Heart left ventricle (tissue), 16 donors: ENCODE data around the gene FXYD2. TPM values are rescaled to one million over a fixed set of nuclear protein-coding genes. Genes with fewer than 3 reads are reported as not detected.
A peak's percentile ranks its signal among the peaks of the same experiment; 100 is the strongest.

Experiments used
- ATAC-seq, 4 donors: fragments of 200-7000 bp; cut with Tn5 transposase; one replicate each; pipeline ENCODE4 v1.9.1; 2020 to 2022; ENCODE audit warnings: moderate library complexity in 4 of 4, mild to moderate bottlenecking in 3 of 4, moderate number of reproducible peaks in 1 of 4
- DNase-seq, 5 donors: peaks; one replicate each; pipeline ENCODE4 v3.0.0-alpha.2; 2020
- H3K27ac ChIP-seq, 12 donors: fragments of 200-600 bp; sonication (generic) in 4 of 12; one replicate each; pipeline versions ENCODE4 v1.5.0 to v1.8.0; 2016 to 2022; ENCODE audit warnings: mild to moderate bottlenecking in 2 of 12
- H3K27me3 ChIP-seq, 9 donors: fragments of 200-600 bp; sonication (generic) in 2 of 9; one replicate each; pipeline versions ENCODE4 v1.5.1 to v1.8.0; 2016 to 2022; ENCODE audit warnings: mild to moderate bottlenecking in 3 of 9
- H3K36me3 ChIP-seq, 9 donors: fragments of 200-600 bp; sonication (generic) in 2 of 9; one replicate each; pipeline versions ENCODE4 v1.5.0 to v1.8.0; 2018 to 2022; ENCODE audit warnings: mild to moderate bottlenecking in 2 of 9
- H3K4me1 ChIP-seq, 12 donors: fragments of 200-600 bp; sonication (generic) in 4 of 12; one replicate each; pipeline versions ENCODE4 v1.5.0 to v1.8.0; 2016 to 2022; ENCODE audit warnings: mild to moderate bottlenecking in 3 of 12
- H3K4me3 ChIP-seq, 12 donors: fragments of 200-600 bp; sonication (generic) in 4 of 12; one replicate each; pipeline versions ENCODE4 v1.5.0 to v1.8.0; 2017 to 2022; ENCODE audit warnings: mild to moderate bottlenecking in 9 of 12, moderate library complexity in 4 of 12
- H3K9me3 ChIP-seq, 12 donors: fragments of 200-600 bp; sonication (generic) in 4 of 12; one replicate each; pipeline versions ENCODE4 v1.5.0 to v1.8.0; 2016 to 2022; ENCODE audit warnings: mild to moderate bottlenecking in 1 of 12
- CTCF ChIP-seq, 12 donors: fragments of 200-600 bp; sonication (generic) in 4 of 12; IDR thresholded peaks; one replicate each; pipeline versions ENCODE4 v1.5.0 to v1.8.0; 2018 to 2022; ENCODE audit warnings: antibody characterized with exemption in 12 of 12, mild to moderate bottlenecking in 5 of 12
- POLR2A ChIP-seq, 2 donors: fragments of 450-650 bp; IDR thresholded peaks; one replicate each; pipeline ENCODE4 v1.6.1; 2017; ENCODE audit warnings: antibody characterized with exemption in 2 of 2, mild to moderate bottlenecking in 2 of 2, moderate library complexity in 2 of 2
- WGBS, 4 donors: extraction: QIAGEN DNeasy Blood & Tissue Kit in 2 of 4; methylation state at CpG; one replicate each; pipeline versions ENCODE4 v1.1.5 to v1.1.7; 2013 to 2018; 5-methylcytosine and 5-hydroxymethylcytosine counted together
- intact Hi-C, 10 donors: fragments of 100-400 bp; cut with DNase I; formaldehyde crosslinking; loops; one replicate each; pipeline versions ENCODE4 v1.11.1 to v1.14.2; 2022
- polyA plus RNA-seq, 2 donors: library from polyadenylated mRNA; stranded (reverse); fragments of 200-250 nt; gene quantifications; one replicate each; pipeline ENCODE4 v1.2.3, GENCODE V29; 2013
- total RNA-seq, 9 donors: library from RNA; depleted of rRNA in 2 of 9; stranded (reverse); fragments of >200 nt in 2 of 9; fragmentation: NEBNext Ultra II Directional in 3 of 9; extraction: Animal tissue kit (Norgen Biotek cat#: 25700) in 3 of 9; gene quantifications; one replicate each; pipeline versions ENCODE4 v1.1.0 to v1.2.4, GENCODE V29; 2016 to 2023
- donor health status: ischemic (EF 13 %, LVEDD 7.1; RV severe dilation, severe dysfunction).
- donor health status: healthy with polysubstance abuse.
- donor health status: DM: no; HTN: yes; CAD: no.
- donor health status: DM: no; HTN: no; CAD: no.
- donor health status: ischemic (EF 25% LVEDD 6.9; RV normal size, moderate dysfunction).
- donor health status: ischemic (EF 25% LVEDD 5.7; RV mildly dilated, moderate dysfunction).
- donor health status: healthy.
- donor health status: DM: yes; HTN: yes; CAD: no.
- donor health status: ischemic (EF 35%, LVEDD 5.7; RV mildly dilated, moderate dysfunction).
- donor health status: nonischemic (EF 11% LVEDD 7.7; RV severe dilation, severe dysfunction).
- donor health status: DM: yes; HTN: yes; CAD: no.
- donor health status: PGD.
- donor health status: ischemic (EF 29% LVEDD 5.4; RV normal size, mild dysfunction).
- donor health status: nonischemic (EF 23%, LVEDD 6.1; RV moderate dilation, normal function).

Gene FXYD2
- total and polyA plus RNA-seq, 11 donors, result 0.48 to 2.7 (median 1.8) TPM; not detected in 1

- no peaks in the 10 kb centered on the region for H3K27me3 ChIP-seq
- no peak for TF ChIP-seq CTCF (IDR thresholded peaks at IDR 0.05)
- no peak for TF ChIP-seq POLR2A (IDR thresholded peaks at IDR 0.05)
- no peaks in the 10 kb centered on the region for H3K9me3 ChIP-seq
- peak overlapping the region in 2 of 12 donors; percentile 17 to 26 for H3K4me3 ChIP-seq
- DNase-seq, result peak in 2 of 5 donors; percentile 5 to 24
- peaks cover 0 to 40% (median 23%) of the 10 kb centered on the region in 9 donors for H3K36me3 ChIP-seq
- 85 to 91% (median 89%) methylated on average over 14 of the region's 14 CpGs for WGBS, 4 donors
- intact Hi-C loops, result no loop called here
- peaks cover 0 to 15% (median 6%) of the 10 kb centered on the region in 12 donors for H3K4me1 ChIP-seq
- ATAC-seq, result no peak
- H3K27ac ChIP-seq, result no peak overlapping the region
Measured at GRCh38 chr11:117836077-117836960, 11.8 kb upstream of the FXYD2 start.

- no peak for ATAC-seq
- no peaks in the 10 kb centered on the region for H3K27me3 ChIP-seq
- peaks cover 0 to 22% (median 12%) of the 10 kb centered on the region in 12 donors for H3K4me1 ChIP-seq
- peaks cover 0 to 35% (median 23%) of the 10 kb centered on the region in 9 donors for H3K36me3 ChIP-seq
- TF ChIP-seq POLR2A (IDR thresholded peaks at IDR 0.05) (no peak), CTCF (IDR thresholded peaks at IDR 0.05) (no peak)
- no peaks in the 10 kb centered on the region for H3K9me3 ChIP-seq
- 93 to 97% (median 96%) methylated on average over 8 of the region's 8 CpGs for WGBS, 4 donors
- no peak overlapping the region for H3K4me3 ChIP-seq
- peak in 1 of 5 donors; percentile 7 for DNase-seq
- intact Hi-C loops, result no loop called here
- H3K27ac ChIP-seq, result no peak overlapping the region
Measured at GRCh38 chr11:117835576-117835975, 11.0 kb upstream of the FXYD2 start.

- Histone ChIP-seq H3K27me3 (no peaks in the 10 kb centered on the region), H3K4me1 (peaks cover 0 to 29% (median 15%) of the 10 kb centered on the region in 12 donors), H3K4me3 (no peak overlapping the region), H3K27ac (no peak overlapping the region), H3K36me3 (peaks cover 0 to 28% (median 19%) of the 10 kb centered on the region in 9 donors), H3K9me3 (no peaks in the 10 kb centered on the region)
- ATAC-seq (no peak), DNase-seq (peak in 1 of 5 donors; percentile 12)
- TF ChIP-seq POLR2A (IDR thresholded peaks at IDR 0.05), result no peak
- TF ChIP-seq CTCF (IDR thresholded peaks at IDR 0.05), result no peak
- 83 to 88% (median 87%) methylated on average over 17 of the region's 17 CpGs for WGBS, 4 donors
- intact Hi-C loops, result loop anchor here in 1 of 10 donors (5.0 kb wide), 1 partner anchor 217 kb away; no protein-coding TSS in a partner anchor
Measured at GRCh38 chr11:117834838-117835443, 10.4 kb upstream of the FXYD2 start.
